NCI-H2196 treated with DMSO at 0.1 percent for 48 hours (cell line): ENCODE measurements around the gene RBBP8NL.
"Not testable (repeated sequence)": the region's sequence is repeated elsewhere in the genome, so short reads cannot be mapped to it uniquely, and the experiment has no call there.

Experiments used
- DNase-seq: peaks from one replicate; lab custom pipeline; 2025; ENCODE audit not compliant: unreplicated experiment; lab: John Stamatoyannopoulos, UW

Gene RBBP8NL

DNA sequence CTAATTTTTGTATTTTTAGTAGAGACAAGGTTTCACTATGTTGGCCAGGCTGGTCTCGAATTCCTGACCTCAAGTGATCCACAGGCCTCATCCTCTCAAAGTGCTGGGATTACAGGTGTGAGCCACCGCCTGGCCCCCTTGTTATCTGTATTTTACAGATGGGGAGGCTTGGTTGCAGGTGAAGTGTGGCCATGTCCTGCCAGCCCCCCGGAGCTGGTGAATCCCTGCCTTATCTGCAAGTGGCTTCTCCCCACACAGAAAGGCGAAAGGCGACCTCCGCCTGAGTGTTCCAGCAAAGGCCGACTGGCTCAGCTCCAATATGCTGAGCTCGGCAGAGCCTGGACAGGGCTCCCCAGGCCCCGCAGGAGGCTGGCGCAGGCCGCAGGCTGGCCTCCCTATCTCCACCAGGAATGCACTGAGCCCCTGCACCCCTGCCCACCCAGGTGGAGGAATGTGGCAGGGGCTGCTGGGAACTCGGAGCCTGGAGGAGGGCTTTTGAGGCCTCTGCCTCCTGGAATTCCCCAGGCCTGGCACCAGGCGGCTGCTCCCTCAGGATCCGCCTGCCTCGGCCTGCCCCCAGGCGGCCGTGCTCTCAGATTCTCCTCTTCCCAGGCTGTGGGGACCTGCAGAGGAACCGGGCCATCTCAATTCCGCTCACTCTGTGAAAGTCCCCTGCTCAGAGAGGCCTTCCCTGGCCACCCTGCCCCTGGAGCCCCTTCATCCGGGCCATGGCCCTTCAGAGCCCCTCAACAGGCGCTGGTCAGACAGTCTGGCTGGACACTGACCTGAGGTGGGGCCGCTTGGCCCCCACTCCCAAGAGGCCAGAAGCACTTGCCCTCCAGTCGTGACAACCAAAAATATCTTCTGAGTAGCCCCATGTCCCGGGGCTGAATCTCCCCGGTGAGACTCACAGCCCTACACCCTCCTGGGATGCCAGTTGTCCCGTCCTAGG lies 51.0 kb downstream of the RBBP8NL start:
- no peak for DNase-seq

DNA sequence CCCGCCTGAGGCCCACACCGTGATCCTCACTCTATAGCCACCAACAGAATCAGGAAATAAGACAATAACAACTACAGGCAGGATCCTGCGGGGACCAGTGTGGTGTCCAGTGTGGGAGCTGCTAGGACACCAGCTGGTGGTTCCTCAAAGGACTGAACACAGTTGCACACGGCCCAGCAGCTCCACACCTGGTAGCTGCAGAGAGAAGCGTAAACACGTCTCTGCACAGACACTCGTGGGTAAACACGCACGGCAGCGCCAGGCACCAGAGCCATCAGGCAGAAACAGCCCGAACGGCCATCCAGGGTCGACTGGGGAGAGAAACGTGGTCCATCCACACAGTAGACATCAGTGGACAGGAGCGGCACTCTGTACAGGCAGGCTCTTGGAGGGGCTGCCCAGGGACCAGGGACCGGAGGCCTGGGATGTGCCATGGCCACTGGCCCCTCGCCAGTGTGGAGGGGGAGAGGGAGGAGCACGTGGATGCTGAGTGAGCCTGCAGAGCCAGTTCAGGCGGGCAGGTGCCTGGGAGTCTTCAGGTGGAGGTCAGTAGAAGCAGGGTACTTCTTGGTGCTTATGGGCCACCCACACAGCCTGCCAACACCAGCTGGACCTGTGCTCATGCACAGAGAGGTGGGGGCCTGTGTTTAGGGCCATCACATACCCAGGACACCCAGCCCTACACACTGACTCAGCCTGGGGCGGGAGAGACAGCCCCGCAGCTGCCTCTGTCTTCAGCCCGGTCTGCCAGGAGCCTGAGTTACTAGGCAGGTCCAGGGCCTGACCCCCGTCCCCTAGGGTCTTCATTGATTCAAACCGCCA lies 52.8 kb downstream of the RBBP8NL start:
- no peak for DNase-seq

DNA sequence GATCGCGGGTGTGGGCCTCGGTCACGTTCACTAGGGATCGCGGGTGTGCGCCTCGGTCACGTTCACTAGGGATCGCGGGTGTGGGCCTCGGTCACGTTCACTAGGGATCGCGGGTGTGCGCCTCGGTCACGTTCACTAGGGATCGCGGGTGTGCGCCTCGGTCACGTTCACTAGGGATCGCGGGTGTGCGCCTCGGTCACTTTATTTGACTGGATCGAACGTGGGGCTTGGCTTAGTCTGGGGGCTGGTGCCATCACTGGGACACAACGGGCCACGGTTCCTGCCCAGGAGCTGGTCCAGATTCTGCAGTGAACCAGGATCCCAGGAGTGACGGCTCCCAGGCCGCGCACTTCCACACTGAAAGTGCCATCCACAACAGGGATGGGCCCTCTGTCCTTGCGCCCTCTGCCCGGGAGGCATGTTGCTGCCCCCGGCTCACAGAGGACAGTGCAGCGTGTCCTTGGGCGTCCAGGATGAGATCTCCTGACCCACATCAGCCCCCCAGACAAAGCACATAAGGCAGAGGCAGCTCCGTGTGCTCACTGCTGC lies 53.6 kb downstream of the RBBP8NL start:
- DNase-seq = not testable (repeated sequence)

GRCh38 chr20:62372042-62372993 lies 55.0 kb downstream of the RBBP8NL start:
- no peak for DNase-seq

GRCh38 chr20:62371588-62372041 lies 55.7 kb downstream of the RBBP8NL start:
- no peak for DNase-seq

- DNase-seq = no peak
Measured at GRCh38 chr20:62370807-62371587, 56.3 kb downstream of the RBBP8NL start.

DNA sequence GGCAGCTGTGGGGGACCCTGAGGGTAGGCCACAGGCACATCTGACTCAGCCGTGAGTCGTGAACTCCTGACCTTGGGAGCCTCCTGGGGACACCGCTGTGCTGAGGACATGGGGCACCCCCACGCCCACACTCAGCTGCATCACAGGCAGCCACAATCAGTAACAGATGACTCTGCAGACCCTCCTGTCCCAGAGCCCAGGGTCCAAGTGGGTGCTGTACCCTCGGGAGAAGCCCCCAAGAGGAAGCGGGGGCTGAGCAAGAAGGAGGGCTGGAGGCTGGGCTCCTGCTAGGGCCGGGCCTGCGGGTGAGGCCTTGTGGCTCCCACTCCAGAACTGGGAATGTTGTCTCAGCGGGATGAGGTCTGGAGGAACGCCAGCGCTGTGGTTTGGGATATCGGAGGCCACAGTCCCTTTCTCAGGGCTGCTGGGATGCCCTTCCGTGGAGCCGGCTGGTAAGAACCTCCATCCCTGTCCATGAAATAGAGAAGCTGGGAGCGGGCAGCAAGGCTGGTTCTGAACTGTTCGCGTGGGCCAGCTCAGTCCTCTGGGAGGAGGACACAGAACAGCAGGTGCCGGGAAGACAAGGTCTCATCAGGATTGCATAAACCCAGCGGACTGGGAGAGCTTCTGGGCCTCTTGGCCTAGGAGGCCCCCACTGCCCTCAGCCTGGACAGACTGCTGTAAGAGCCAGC lies 57.1 kb downstream of the RBBP8NL start:
- no peak for DNase-seq

DNA sequence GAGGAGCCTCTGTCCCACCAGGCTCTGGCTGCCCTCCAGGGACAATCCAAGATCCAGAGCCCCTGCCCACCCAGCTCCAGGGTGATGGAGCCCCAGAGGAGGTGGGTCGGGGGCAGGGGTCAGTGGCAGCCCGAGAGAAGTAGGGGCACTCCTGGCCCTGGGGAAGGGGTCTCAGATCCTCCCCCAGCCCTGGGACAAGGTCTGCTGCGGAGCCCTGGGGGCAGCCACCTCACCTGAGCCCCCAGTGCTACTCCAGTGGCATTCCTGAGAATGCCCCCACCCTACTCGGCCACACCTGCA lies 57.6 kb downstream of the RBBP8NL start:
- DNase-seq = no peak

- no peak for DNase-seq
Measured at GRCh38 chr20:62368976-62369814, 58.1 kb downstream of the RBBP8NL start.

- no peak for DNase-seq
Measured at GRCh38 chr20:62368392-62368975, 58.9 kb downstream of the RBBP8NL start.

DNA sequence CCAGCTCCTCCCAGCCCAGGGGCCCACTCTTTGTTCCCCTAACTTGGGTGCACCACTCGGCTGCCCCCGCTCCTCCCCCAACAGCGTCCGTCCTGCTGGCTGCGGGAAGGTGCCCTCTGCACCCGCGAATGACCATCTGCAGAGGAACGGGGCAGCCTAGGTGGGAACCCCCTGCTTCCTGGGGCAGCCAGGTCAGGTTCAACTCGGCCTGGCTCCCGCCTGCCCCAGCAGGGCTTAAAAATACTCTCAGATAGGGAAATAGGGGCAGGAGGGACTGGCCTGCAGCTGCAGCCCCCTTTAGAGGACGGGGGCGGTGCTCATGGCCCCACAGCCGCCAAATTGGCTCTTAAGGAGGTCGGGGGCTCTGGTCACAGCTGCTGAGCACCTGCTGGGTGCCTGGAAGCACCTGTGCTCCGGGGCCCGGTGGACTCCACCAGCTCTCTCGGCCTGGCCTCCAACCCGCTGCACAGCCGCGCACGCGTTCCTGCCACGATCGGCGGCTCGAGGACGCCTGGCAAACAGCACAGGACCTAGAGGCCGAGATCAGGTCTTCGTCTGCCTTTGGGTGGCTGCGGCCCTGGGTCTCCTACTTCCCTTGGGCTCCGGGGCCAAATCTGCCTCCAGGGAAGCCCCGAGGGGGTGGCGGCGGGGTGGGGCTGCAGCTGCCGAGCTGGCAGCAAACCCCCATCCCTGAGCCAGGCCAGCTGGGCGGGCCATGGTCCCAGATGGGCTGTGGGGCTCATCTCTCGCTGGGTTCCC lies 59.5 kb downstream of the RBBP8NL start:
- no peak for DNase-seq

DNA sequence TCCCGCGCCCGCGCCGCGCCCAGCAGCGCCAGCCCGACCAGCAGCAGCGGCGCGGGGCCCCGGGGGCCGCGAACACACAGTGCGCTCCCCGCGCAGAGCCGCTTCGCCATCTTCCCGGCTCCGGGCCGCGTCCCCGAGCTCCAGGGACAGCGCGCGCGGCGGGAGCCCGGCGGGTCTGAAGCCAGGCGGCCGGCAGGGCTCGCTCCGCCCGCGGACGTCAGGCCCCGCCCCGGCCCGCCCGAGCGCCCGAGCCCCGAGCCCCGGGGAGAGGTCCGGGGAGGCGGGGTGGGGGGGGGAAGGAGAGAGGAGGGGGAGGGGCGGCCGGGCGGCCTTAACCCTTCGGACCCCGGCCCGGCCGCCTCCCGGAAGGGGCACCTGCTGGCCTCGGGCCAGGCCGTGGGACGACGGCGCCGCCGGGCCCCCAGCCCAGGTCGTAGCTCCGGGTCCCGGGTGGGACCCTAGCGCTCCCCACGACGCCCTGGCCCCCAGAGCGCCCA lies 60.2 kb downstream of the RBBP8NL start, which contains the start of gene LAMA5:
Gene LAMA5, minus strand, starts transcription at position 177 of the 497 bp plus-strand sequence. Its CDS starts 67 bp downstream, at position 110.
- DNase-seq = peak; percentile 36

DNA sequence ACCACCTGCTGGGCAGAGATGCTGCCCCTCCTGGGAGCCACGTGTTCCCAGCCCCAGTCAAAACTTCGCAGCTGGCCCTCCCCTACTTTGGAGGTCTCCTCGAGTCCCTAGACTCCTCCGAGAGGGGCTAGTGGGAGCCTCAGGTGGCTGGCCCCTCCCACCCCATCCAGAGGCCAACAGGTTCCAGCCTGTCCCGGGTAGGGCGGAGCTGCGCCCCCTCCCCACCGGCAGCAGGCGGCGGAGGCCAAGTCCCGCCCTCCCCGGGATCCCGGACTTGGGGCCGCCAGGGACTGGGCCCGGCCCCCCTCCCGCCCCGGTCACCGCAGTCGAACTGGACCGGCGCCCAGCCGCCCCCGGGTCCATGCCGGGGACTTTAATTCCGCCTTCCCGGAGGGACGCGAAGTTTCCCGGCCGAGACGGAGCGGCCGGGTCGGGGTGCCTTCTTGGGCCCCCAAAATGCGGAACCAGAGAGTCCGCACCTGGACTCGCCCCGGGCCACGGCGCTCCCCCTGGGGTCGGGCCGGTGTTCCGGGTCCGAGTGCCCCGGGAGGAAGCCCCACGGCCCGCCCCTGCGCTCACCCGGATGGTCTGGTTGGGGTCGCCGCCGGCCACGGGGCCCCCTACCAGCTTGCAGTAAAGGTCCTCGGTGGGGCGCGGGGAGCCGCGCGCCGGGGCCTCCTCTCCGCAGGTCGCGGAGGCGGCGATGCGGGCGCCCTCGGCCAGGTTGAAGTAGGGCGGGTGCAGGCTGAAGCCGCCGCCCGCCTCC lies 60.8 kb downstream of the RBBP8NL start:
- DNase-seq = no peak

DNA sequence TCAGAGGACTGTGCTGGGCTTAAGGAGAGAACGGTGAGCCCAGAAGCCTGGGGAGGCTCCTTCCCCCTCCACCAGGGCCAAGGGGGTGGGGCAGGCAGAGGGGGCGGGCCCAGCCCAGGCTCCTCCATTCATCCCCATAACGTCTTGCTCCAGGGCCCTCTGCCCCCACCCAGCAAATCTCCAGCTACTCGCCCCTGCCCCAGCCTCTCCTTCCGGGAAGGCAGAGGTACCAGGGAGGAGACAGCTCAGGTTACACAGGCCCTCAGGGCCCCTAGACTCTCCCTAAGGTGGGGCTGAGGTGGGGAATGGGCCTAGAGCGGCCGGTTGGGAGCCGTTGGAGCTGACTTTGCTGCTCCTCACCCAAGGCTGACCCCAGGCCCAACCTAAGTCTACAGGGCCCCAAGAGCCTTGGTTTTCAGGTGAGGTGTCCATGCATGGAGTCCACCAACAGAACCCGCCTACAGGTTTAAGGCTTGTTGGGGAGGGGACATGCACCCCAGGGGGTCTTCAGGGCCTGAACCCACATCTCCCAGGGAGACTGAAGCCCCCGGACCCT lies 61.4 kb downstream of the RBBP8NL start:
- DNase-seq = no peak

DNA sequence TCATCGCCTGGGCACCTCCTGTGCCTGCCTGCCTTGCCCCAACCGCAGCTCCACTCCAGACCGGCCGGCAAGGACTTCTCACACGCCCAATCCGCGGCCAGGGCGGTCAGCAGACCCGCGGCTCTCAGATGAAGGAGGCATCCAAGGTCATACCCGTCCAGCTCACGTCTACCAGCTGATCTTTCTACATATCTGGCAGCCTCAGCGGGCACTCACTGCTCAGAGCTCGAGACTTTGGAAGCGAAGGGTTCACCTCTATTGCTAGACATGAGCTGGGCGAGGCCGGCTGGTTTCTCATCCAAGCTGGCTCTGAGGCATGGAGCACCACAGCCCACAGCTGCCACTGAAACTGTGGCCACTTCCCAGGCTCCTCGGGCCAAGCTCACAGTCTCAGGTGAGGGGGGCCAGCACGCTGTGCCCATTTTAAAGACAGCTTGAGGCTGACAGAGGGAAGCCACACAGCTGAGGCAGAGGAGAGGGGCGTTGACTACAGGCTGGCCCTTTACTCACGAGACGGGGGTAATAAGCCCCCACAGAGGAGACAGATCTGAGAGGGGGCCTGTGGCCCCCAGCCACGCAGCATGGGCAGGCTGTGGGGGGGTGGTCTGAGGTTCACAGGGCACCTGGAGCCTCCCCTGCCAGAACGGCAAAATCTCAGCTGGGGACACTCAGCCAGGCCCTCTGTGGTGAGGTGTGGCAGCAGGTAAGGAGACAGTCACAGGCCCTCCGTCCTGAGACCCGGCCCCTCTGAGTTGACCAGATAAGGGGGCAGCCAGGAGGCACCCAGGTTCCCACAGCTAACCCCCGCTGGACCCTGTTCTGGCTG lies 62.2 kb downstream of the RBBP8NL start:
- DNase-seq = no peak
